Neural crest cell (in vitro differentiated cells): ENCODE results near the gene MS4A7. TPM values are rescaled to one million over a fixed set of nuclear protein-coding genes. Genes with fewer than 3 reads are reported as not detected.

Source experiments
- DNase-seq: peaks from one replicate; pipeline ENCODE4 v3.0.0; 2021; ENCODE audit warnings: low read depth, mixed read lengths, low spot score
- H3K27ac Mint-ChIP-seq: one replicate; pipeline ENCODE4 v1.8.0; 2021; ENCODE audit warnings: mild to moderate bottlenecking, mixed read lengths; ENCODE audit not compliant: unreplicated experiment
- H3K27me3 Mint-ChIP-seq: 2 replicates; pipeline ENCODE4 v1.8.0; 2021; ENCODE audit warnings: low read depth, mild to moderate bottlenecking, mixed read lengths
- H3K36me3 Mint-ChIP-seq: 2 replicates; pipeline ENCODE4 v1.8.0; 2021; ENCODE audit warnings: low read depth, mild to moderate bottlenecking, mixed read lengths
- H3K4me1 Mint-ChIP-seq: 2 replicates; pipeline ENCODE4 v1.8.0; 2021; ENCODE audit warnings: mixed read lengths
- H3K4me3 Mint-ChIP-seq: one replicate; pipeline ENCODE4 v1.8.0; 2021; ENCODE audit warnings: mild to moderate bottlenecking, mixed read lengths
- H3K9me3 Mint-ChIP-seq: 2 replicates; pipeline ENCODE4 v1.8.0; 2021; ENCODE audit warnings: mixed read lengths
- total RNA-seq: library from RNA; stranded (reverse); gene quantifications from 2 replicates; pipeline ENCODE4 v1.2.1, GENCODE V29; 2021
- TF ChIP-seq, protein P1 (sequence below): fragments of 200-600 bp; sonication (generic); conservative IDR thresholded peaks from 2 replicates; pipeline ENCODE4 v1.5.0; 2021; ENCODE audit warnings: antibody characterized with exemption, mild to moderate bottlenecking

Gene MS4A7
- total RNA-seq, 1 donor from 2014 or later: not detected

DNA sequence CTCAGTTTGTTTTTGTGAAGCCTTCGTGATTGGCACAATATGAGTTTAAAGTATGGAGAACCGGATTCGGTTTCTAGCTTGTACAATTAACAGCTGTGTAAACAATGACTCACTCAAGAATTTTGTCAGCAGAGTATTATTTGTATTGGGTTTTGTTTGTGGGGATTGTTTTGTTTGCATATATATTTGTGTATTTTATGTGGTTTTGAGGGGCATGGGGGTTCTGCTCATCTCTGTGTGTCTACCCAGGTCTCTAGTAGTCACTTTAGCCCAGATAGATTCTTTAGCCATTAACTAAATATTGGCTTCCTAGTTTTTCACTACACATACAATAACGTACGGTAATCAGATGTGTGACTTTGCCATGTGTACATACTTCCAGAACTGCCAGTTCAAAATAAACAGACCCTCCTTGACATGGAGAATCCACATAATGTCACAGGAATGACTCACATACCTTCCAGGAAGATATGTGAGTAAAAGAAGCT, 7.5 kb upstream of the MS4A7 start:
- H3K27ac Mint-ChIP-seq: no peak overlapping the region
- no peak for DNase-seq
- H3K9me3 Mint-ChIP-seq: peaks cover 4% of the 10 kb centered on the region
- TF ChIP-seq, protein P1, sequence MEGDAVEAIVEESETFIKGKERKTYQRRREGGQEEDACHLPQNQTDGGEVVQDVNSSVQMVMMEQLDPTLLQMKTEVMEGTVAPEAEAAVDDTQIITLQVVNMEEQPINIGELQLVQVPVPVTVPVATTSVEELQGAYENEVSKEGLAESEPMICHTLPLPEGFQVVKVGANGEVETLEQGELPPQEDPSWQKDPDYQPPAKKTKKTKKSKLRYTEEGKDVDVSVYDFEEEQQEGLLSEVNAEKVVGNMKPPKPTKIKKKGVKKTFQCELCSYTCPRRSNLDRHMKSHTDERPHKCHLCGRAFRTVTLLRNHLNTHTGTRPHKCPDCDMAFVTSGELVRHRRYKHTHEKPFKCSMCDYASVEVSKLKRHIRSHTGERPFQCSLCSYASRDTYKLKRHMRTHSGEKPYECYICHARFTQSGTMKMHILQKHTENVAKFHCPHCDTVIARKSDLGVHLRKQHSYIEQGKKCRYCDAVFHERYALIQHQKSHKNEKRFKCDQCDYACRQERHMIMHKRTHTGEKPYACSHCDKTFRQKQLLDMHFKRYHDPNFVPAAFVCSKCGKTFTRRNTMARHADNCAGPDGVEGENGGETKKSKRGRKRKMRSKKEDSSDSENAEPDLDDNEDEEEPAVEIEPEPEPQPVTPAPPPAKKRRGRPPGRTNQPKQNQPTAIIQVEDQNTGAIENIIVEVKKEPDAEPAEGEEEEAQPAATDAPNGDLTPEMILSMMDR: no peak
- no peaks in the 10 kb centered on the region for H3K27me3 Mint-ChIP-seq
- no peaks in the 10 kb centered on the region for H3K4me1 Mint-ChIP-seq
- H3K36me3 Mint-ChIP-seq: no peaks in the 10 kb centered on the region
- H3K4me3 Mint-ChIP-seq: no peak overlapping the region

DNA sequence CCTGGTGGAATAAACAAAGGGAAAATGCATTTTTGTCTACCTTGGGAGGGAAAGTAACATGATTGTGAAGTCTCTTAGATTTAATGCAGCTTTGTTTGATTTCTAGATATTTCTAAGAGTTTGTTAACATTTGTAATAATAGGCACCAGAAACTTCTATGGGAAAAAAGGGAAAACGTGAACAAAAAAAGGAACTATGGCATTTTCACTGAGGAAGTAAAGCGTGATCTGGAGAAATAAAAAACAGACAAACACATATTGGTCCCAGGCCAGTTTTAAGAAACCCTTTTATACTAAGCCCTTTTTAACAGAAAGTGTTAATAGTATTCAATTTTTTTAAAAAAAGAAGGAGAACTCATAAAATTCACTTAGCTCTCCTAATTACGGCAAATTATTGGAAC, 6.9 kb upstream of the MS4A7 start:
- H3K9me3 Mint-ChIP-seq: peaks cover 4% of the 10 kb centered on the region
- no peak overlapping the region for H3K27ac Mint-ChIP-seq
- no peak overlapping the region for H3K4me3 Mint-ChIP-seq
- H3K27me3 Mint-ChIP-seq: no peaks in the 10 kb centered on the region
- TF ChIP-seq, protein P1: no peak
- DNase-seq: no peak
- no peaks in the 10 kb centered on the region for H3K36me3 Mint-ChIP-seq
- no peaks in the 10 kb centered on the region for H3K4me1 Mint-ChIP-seq

DNA sequence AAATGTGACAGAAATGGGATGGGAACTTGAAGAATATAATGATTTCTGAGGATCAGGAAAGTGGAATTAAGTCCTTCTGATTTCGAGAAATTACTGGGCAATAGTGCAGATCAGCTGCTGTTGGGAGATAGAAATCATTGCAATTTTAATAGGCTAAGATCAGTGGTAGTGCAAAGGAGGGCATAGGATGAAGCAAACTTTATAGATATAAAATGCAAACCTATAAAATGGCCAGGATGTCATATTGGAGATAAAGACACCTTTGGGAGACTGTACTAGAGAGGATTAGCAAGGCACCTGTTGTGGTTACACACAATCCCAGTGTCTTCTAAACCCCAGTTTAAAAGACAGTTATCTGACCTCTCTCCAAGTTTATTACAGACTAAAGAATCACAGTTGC, 6.5 kb upstream of the MS4A7 start:
- Mint-ChIP-seq H3K4me1 (no peaks in the 10 kb centered on the region), H3K36me3 (no peaks in the 10 kb centered on the region), H3K27ac (no peak overlapping the region), H3K27me3 (no peaks in the 10 kb centered on the region), H3K9me3 (peaks cover 4% of the 10 kb centered on the region), H3K4me3 (no peak overlapping the region)
- no peak for DNase-seq
- TF ChIP-seq, protein P1: no peak

DNA sequence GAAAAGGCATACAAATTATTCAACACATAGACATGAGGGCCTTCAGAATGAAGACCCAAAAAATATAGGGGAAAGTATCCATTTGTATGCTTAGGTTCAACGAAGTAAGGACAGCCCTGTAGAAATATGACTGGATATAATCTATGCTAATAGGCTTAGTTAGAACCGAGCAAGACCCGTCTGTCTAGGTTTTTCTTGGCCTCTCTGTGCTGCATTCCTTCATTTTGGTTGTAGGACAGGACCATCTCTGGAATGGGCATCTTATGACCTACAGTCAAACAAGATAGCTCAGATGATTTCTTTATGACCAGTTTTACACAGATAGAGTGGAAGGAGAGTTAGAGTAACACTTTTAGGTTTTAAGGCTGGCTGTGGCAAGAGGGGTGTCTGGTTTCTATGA, 5.6 kb upstream of the MS4A7 start:
- Mint-ChIP-seq H3K27me3 (no peaks in the 10 kb centered on the region), H3K36me3 (no peaks in the 10 kb centered on the region), H3K4me3 (no peak overlapping the region), H3K9me3 (peaks cover 4% of the 10 kb centered on the region), H3K4me1 (no peaks in the 10 kb centered on the region), H3K27ac (no peak overlapping the region)
- TF ChIP-seq, protein P1: no peak
- DNase-seq: no peak

DNA sequence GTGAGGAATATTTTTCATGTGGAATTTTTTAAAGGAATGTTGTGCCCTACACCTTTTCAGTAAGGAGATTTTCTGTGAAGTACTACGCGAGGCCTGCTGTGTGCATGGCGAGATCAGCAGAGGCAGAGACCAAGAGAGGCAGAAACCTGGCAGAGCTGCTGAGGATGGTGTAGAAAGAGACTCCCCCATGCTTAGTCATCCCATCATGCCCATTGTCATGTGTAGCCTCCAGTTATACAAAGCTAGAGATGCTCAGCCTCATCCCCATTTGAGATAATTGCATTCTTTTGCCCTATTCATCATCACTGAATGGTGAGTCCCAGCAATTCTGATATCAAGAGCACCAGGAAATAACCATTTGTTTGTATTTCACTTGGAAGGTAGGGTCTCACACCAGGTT, 3.0 kb upstream of the MS4A7 start:
- no peak for DNase-seq
- Mint-ChIP-seq H3K9me3 (no peaks in the 10 kb centered on the region), H3K4me1 (no peaks in the 10 kb centered on the region), H3K36me3 (no peaks in the 10 kb centered on the region), H3K27ac (no peak overlapping the region), H3K27me3 (no peaks in the 10 kb centered on the region), H3K4me3 (no peak overlapping the region)
- TF ChIP-seq, protein P1: no peak

DNA sequence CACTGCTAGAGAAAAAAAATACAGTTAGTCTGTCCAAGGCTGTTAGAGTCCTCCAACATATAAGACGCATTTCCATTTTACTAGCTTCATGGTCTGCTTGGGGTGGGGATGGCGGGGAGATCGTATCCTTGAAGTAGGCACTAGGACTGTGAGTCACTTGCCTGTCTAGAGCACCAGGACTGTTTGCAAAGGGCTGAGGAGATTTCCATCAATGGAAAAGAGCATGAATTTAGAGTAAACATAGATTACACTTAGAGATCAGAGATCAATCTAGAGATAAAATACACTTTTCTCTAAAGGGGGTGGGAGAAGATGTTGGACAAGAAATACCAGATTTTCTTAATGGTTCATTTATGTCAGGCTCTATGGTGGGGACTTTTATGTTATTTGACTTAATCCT, 1.7 kb upstream of the MS4A7 start:
- H3K27ac Mint-ChIP-seq: no peak overlapping the region
- no peak overlapping the region for H3K4me3 Mint-ChIP-seq
- H3K9me3 Mint-ChIP-seq: no peaks in the 10 kb centered on the region
- no peak for DNase-seq
- H3K4me1 Mint-ChIP-seq: no peaks in the 10 kb centered on the region
- H3K36me3 Mint-ChIP-seq: no peaks in the 10 kb centered on the region
- no peaks in the 10 kb centered on the region for H3K27me3 Mint-ChIP-seq
- TF ChIP-seq, protein P1: no peak
